GM12864 (cell line): ENCODE results near the gene TBL1XR1.

Experiments
- DNase-seq: peaks from one replicate; pipeline ENCODE4 v3.0.0-alpha.2; 2011; ENCODE audit warnings: low read depth
- H3K4me3 ChIP-seq: 2 replicates; pipeline ENCODE4 v1.5.1; 2011; ENCODE audit warnings: mild to moderate bottlenecking, low read depth, low read length, control low read depth
- TF ChIP-seq, protein P1 (sequence below): IDR thresholded peaks from 2 replicates; pipeline ENCODE4 v1.5.1; 2011; ENCODE audit warnings: low read depth, mild to moderate bottlenecking, moderate library complexity, low read length, control low read depth, inconsistent platforms; ENCODE audit errors: missing control alignments

Gene TBL1XR1

DNA sequence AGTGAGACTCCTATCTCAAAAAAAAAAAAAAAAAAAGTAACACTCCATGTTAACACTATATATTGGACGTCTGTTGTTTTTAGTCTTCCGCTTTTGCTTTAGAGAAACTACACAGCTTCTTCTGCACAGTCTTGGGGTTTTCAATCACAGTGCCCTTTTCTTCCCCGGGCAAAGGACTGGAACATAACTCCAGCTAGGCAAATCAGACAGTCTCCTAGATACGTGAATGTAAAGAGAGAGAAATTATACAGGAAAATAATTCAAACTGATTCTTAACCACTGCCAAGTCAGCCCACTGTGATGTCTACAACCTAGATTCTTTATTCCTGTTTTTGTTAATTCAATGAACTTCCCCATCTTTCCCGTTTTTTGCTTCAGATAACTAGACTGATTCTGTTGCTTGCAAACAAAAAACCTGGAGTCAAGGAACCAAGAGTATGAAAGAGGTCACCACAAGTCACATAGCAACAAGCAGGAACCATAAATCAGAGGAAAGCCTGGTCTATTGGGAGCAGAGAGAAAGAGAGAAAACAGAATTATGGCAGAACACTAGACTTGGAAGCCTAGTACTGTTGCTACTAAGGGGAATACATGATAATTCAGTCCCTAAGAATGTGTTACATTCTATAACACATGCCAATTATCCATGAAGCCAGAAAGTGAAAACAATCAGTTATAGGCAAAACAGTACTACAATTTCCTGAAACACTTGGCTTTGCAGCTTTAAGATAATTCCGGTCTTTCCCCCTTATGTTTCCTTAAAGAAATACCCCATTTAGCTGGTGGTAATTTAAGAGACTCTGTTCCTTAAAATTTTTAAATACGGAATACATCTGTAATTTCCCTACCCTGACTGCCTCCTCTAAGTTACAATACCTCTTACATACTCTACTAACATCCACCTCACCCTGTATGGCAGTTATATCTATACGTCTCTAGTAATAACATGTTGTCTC, 63.1 kb downstream of the TBL1XR1 start:
- no peak overlapping the region for H3K4me3 ChIP-seq
- no peak for DNase-seq
- TF ChIP-seq, protein P1, sequence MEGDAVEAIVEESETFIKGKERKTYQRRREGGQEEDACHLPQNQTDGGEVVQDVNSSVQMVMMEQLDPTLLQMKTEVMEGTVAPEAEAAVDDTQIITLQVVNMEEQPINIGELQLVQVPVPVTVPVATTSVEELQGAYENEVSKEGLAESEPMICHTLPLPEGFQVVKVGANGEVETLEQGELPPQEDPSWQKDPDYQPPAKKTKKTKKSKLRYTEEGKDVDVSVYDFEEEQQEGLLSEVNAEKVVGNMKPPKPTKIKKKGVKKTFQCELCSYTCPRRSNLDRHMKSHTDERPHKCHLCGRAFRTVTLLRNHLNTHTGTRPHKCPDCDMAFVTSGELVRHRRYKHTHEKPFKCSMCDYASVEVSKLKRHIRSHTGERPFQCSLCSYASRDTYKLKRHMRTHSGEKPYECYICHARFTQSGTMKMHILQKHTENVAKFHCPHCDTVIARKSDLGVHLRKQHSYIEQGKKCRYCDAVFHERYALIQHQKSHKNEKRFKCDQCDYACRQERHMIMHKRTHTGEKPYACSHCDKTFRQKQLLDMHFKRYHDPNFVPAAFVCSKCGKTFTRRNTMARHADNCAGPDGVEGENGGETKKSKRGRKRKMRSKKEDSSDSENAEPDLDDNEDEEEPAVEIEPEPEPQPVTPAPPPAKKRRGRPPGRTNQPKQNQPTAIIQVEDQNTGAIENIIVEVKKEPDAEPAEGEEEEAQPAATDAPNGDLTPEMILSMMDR = no peak

DNA sequence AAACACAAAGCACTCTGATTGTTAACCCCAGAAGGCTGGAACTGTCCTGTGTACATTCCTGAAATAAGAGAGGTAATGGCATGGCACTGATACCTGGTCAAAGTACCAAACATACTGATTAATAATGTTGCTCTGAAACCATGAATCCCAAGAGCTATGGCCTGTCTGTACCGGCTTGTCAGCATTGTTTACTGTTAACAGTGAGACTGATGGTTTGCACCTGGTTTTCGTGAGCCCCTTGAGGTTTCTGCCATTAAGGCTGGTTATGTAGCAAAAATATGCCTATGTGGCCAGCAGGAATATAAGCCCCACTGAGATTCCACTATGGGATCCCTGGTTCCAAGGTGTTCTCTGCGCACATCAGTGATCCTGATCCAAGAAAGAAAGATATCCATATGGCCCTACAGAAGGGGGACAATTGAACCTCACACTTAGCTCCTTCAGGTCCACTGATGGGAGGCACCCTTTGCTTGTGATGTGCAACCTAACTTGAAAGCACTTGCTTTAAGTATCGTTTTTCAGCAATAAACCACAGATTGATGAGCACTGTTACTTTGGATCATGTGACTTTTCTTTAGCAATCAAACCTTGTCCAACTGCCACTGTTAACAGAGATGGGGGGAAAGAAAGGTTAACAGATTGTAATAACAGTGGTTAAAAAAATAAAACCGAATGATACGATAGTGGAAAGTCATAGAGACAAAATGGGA, 65.2 kb downstream of the TBL1XR1 start:
- DNase-seq = no peak
- TF ChIP-seq, protein P1 = no peak
- no peak overlapping the region for H3K4me3 ChIP-seq

DNA sequence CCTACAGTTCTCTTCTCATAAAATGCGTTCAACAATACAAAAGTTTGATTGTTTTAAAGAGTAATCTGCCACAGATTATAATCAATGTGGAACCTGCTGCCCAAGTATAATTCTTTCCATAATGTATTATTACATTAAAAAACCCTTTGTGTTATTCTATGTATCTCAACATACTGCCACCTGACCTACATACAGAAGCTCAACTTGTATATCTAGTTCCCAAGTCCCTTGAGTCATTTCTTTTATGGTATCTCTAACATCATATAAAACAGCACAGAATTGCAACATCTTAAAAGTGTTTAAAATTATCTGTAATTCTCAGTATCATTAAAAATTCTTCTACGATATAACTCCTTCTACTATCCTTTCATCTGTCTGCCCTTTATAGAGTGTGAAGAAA, 70.3 kb downstream of the TBL1XR1 start:
- no peak for DNase-seq
- TF ChIP-seq, protein P1 = no peak
- H3K4me3 ChIP-seq = no peak overlapping the region

DNA sequence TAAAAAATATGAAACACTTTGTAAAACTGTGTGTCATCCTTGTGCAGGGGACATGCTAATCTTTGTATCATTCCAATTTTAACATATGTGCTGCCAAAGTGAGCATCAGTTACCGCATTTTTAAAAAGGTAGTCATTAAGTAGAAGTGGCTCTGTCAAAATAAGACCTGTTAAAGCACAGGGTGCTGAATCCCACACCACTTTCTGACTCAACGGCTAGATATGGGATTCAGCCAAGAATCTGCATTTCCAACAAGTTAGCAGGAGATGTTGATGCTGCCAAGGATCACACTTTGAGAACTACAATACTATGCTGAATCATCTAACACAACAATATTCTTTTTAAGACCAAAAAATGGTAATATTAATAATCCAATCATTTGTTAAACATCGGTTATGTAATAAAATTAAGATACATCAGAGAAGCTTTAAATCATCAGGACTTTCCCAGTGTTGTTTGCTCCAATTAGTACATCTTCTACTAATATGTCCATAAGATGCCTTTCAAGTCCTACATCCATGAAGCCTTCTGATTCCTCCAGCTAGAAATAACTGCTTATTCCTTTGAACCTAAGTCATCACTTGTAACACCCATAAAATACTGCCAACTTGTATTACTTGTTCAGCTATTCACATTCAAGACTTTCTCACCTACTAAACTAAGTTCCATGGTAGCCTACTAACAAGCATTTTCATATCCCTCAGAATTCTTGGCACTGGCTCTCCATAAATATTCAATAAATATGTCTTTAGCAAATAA, 71.1 kb downstream of the TBL1XR1 start:
- H3K4me3 ChIP-seq = no peak overlapping the region
- DNase-seq = no peak
- TF ChIP-seq, protein P1 = no peak

DNA sequence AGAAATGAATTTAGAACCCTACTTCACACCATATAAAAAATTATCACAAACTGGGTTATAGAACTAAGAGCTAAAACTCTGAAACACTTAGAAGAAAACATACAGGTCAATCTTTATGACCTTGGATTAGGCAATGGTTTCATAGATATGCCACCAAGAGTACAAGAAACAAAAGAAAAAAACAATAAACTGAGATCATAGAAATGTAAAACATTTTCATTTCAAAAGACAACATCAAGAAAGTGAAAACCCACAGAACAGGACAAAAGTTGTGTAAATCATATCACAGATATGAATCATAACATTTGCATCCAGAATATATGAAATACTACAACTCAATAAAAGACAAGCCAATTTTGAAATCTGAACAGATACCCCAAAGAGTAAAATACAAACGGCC, 72.4 kb downstream of the TBL1XR1 start:
- TF ChIP-seq, protein P1 = no peak
- no peak for DNase-seq

DNA sequence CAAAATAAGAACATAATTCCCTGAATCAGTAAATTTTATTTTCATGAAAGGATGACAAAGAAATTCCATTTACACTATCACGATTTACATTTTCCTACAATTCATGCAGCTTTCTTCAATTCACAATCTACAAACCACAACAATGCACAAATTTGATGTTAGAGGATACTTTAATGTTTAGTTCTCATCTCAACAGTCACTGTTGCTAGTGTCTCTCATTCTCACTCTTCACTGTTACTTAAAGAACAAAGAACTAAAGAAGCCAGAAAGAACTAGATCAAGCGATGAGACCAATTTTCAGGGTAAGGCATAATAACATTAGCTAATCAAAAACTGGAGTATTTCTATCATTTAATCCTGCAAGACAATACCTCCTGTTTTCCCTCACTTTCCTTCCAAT, 73.5 kb downstream of the TBL1XR1 start:
- TF ChIP-seq, protein P1 = no peak
- DNase-seq = no peak
- H3K4me3 ChIP-seq = no peak overlapping the region

More for the DNA sequence above, 72.4 kb downstream of the TBL1XR1 start:
- no peak overlapping the region for H3K4me3 ChIP-seq
